SKM-1 treated with dmso at 0.1 percent for 144 hours (cell line): ENCODE measurements around the gene NIF3L1.
A peak's percentile ranks its signal among the peaks of the same experiment; 100 is the strongest.
"Not testable (repeated sequence)": the region's sequence is repeated elsewhere in the genome, so short reads cannot be mapped to it uniquely, and the experiment has no call there.

Experiments used
- DNase-seq: peaks from one replicate; lab custom pipeline; 2025; ENCODE audit not compliant: unreplicated experiment; lab: John Stamatoyannopoulos, UW

The NIF3L1 gene

GRCh38 chr2:200871151-200871550 is 18.0 kb upstream of the NIF3L1 start:
- no peak for DNase-seq

- no peak for DNase-seq
Observed at GRCh38 chr2:200873560-200873959, 15.6 kb upstream of the NIF3L1 start.

GRCh38 chr2:200877443-200877842 is 11.7 kb upstream of the NIF3L1 start:
- no peak for DNase-seq

- DNase-seq, result no peak
Observed at GRCh38 chr2:200878289-200878880, 10.8 kb upstream of the NIF3L1 start.

- DNase-seq, result not testable (repeated sequence)
Observed at GRCh38 chr2:200881715-200882249, 7.4 kb upstream of the NIF3L1 start.

GRCh38 chr2:200899482-200899881 is 10.3 kb downstream of the NIF3L1 start:
- no peak for DNase-seq

- peak; percentile 93 for DNase-seq
Observed at GRCh38 chr2:200901459-200902072, 12.4 kb downstream of the NIF3L1 start.

- peak; percentile 62 for DNase-seq
Observed at GRCh38 chr2:200905618-200906296, 16.6 kb downstream of the NIF3L1 start.

- DNase-seq, result no peak
Observed at GRCh38 chr2:200909958-200910357, 20.8 kb downstream of the NIF3L1 start.

GRCh38 chr2:200913654-200914053 is 24.5 kb downstream of the NIF3L1 start:
- DNase-seq, result no peak

- DNase-seq, result no peak
Observed at GRCh38 chr2:200922439-200922838, 33.3 kb downstream of the NIF3L1 start.

- no peak for DNase-seq
Observed at GRCh38 chr2:200929334-200930249, 40.4 kb downstream of the NIF3L1 start.

GRCh38 chr2:200930947-200931626 is 41.9 kb downstream of the NIF3L1 start:
- DNase-seq, result peak; percentile 5

- DNase-seq, result no peak
Observed at GRCh38 chr2:200939832-200940231, 50.7 kb downstream of the NIF3L1 start.

- DNase-seq, result no peak
Observed at GRCh38 chr2:200943527-200944105, 54.4 kb downstream of the NIF3L1 start.

- no peak for DNase-seq
Observed at GRCh38 chr2:200944467-200945394, 55.6 kb downstream of the NIF3L1 start.

GRCh38 chr2:200945395-200945729 is 56.2 kb downstream of the NIF3L1 start:
- DNase-seq, result no peak

- no peak for DNase-seq
Observed at GRCh38 chr2:200950378-200950777, 61.2 kb downstream of the NIF3L1 start.
